Glutamatergic neuron (in vitro differentiated cells): Measurements from ENCODE around the gene L3MBTL4. TPM values are rescaled to one million over a fixed set of nuclear protein-coding genes. Genes with fewer than 3 reads are reported as not detected.

Experiments
- DNase-seq: peaks from one replicate; pipeline ENCODE4 v3.0.0; 2022
- H3K27ac Mint-ChIP-seq: one replicate; pipeline ENCODE4 v1.8.0; 2020; ENCODE audit warnings: mild to moderate bottlenecking, mixed read lengths, inconsistent platforms; ENCODE audit not compliant: unreplicated experiment
- H3K27me3 Mint-ChIP-seq: one replicate; pipeline ENCODE4 v1.8.0; 2020; ENCODE audit warnings: mild to moderate bottlenecking, moderate library complexity, mixed read lengths, inconsistent platforms; ENCODE audit not compliant: unreplicated experiment
- H3K36me3 Mint-ChIP-seq: one replicate; pipeline ENCODE4 v1.8.0; 2020; ENCODE audit warnings: mild to moderate bottlenecking, mixed read lengths, inconsistent platforms; ENCODE audit not compliant: unreplicated experiment
- H3K4me1 Mint-ChIP-seq: one replicate; pipeline ENCODE4 v1.8.0; 2020; ENCODE audit warnings: mild to moderate bottlenecking, low read depth, mixed read lengths, inconsistent platforms; ENCODE audit not compliant: unreplicated experiment
- H3K4me3 Mint-ChIP-seq: one replicate; pipeline ENCODE4 v1.8.0; 2020; ENCODE audit warnings: mild to moderate bottlenecking, mixed read lengths, inconsistent platforms; ENCODE audit not compliant: unreplicated experiment
- H3K9me3 Mint-ChIP-seq: one replicate; pipeline ENCODE4 v1.8.0; 2020; ENCODE audit warnings: mild to moderate bottlenecking, moderate library complexity, mixed read lengths, inconsistent platforms; ENCODE audit not compliant: unreplicated experiment
- CTCF ChIP-seq: fragments of 200-600 bp; sonication (generic); IDR thresholded peaks from one replicate; pipeline ENCODE4 v1.5.0; 2021; ENCODE audit not compliant: partially characterized antibody, unreplicated experiment
- total RNA-seq: library from RNA; stranded (reverse); fragmentation: NEBNext Ultra II Directional; extraction: Animal tissue kit (Norgen Biotek cat#: 25700); gene quantifications from one replicate; pipeline ENCODE4 v1.2.1, GENCODE V29; 2021; ENCODE audit not compliant: unreplicated experiment

L3MBTL4 gene
- total RNA-seq, 1 donor from 2014 or later: 0.32 TPM

- Mint-ChIP-seq H3K9me3 (peaks cover 2% of the 10 kb centered on the region), H3K4me3 (no peak overlapping the region), H3K27me3 (no peaks in the 10 kb centered on the region), H3K36me3 (no peaks in the 10 kb centered on the region), H3K4me1 (no peaks in the 10 kb centered on the region), H3K27ac (no peak overlapping the region)
- no peak for DNase-seq
- TF ChIP-seq CTCF: no peak
Measured at GRCh38 chr18:5998166-5998881, 416.4 kb downstream of the L3MBTL4 start.

GRCh38 chr18:5997361-5997760 is 417.4 kb downstream of the L3MBTL4 start:
- no peaks in the 10 kb centered on the region for H3K27me3 Mint-ChIP-seq
- TF ChIP-seq CTCF: no peak
- DNase-seq: no peak
- H3K27ac Mint-ChIP-seq: no peak overlapping the region
- H3K36me3 Mint-ChIP-seq: no peaks in the 10 kb centered on the region
- H3K4me1 Mint-ChIP-seq: no peaks in the 10 kb centered on the region
- peaks cover 2% of the 10 kb centered on the region for H3K9me3 Mint-ChIP-seq
- H3K4me3 Mint-ChIP-seq: no peak overlapping the region

- Mint-ChIP-seq H3K36me3 (no peaks in the 10 kb centered on the region), H3K27me3 (no peaks in the 10 kb centered on the region), H3K4me3 (no peak overlapping the region), H3K9me3 (peaks cover 2% of the 10 kb centered on the region), H3K27ac (no peak overlapping the region), H3K4me1 (no peaks in the 10 kb centered on the region)
- no peak for TF ChIP-seq CTCF
- DNase-seq: no peak
Measured at GRCh38 chr18:5995626-5996025, 419.1 kb downstream of the L3MBTL4 start.

- Mint-ChIP-seq H3K36me3 (no peaks in the 10 kb centered on the region), H3K9me3 (peaks cover 2% of the 10 kb centered on the region), H3K27me3 (no peaks in the 10 kb centered on the region), H3K4me3 (no peak overlapping the region), H3K4me1 (no peaks in the 10 kb centered on the region), H3K27ac (no peak overlapping the region)
- TF ChIP-seq CTCF: no peak
- no peak for DNase-seq
Measured at GRCh38 chr18:5993938-5994337, 420.8 kb downstream of the L3MBTL4 start.

GRCh38 chr18:5992381-5992780 is 422.3 kb downstream of the L3MBTL4 start:
- TF ChIP-seq CTCF: no peak
- H3K4me1 Mint-ChIP-seq: no peaks in the 10 kb centered on the region
- no peak for DNase-seq
- peaks cover 2% of the 10 kb centered on the region for H3K9me3 Mint-ChIP-seq
- H3K36me3 Mint-ChIP-seq: no peaks in the 10 kb centered on the region
- no peak overlapping the region for H3K4me3 Mint-ChIP-seq
- H3K27me3 Mint-ChIP-seq: no peaks in the 10 kb centered on the region
- H3K27ac Mint-ChIP-seq: no peak overlapping the region
